Gastrocnemius medialis (tissue), 4 donors: ENCODE measurements around the gene GGT6.

Experiments
- POLR2A ChIP-seq, 2 donors: fragments of 450-650 bp; IDR thresholded peaks; one replicate each; pipeline ENCODE4 v1.6.1; 2017; ENCODE audit warnings: antibody characterized with exemption in 2 of 2, mild to moderate bottlenecking in 2 of 2, moderate library complexity in 2 of 2
- TF ChIP-seq, protein P1 (sequence below), 5 experiments: fragments of 450-650 bp in 3 of 5; fragments of 200-600 bp in 2 of 5; sonication (generic) in 2 of 5; IDR thresholded peaks in 4 of 5; conservative IDR thresholded peaks in 1 of 5; 1 replicate in 4 of 5; 2 replicates in 1 of 5; pipeline ENCODE4 v1.5.1; 2016 to 2019; ENCODE audit warnings: antibody characterized with exemption in 5 of 5, mild to moderate bottlenecking in 3 of 5, moderate library complexity in 3 of 5

- TF ChIP-seq, protein P1, sequence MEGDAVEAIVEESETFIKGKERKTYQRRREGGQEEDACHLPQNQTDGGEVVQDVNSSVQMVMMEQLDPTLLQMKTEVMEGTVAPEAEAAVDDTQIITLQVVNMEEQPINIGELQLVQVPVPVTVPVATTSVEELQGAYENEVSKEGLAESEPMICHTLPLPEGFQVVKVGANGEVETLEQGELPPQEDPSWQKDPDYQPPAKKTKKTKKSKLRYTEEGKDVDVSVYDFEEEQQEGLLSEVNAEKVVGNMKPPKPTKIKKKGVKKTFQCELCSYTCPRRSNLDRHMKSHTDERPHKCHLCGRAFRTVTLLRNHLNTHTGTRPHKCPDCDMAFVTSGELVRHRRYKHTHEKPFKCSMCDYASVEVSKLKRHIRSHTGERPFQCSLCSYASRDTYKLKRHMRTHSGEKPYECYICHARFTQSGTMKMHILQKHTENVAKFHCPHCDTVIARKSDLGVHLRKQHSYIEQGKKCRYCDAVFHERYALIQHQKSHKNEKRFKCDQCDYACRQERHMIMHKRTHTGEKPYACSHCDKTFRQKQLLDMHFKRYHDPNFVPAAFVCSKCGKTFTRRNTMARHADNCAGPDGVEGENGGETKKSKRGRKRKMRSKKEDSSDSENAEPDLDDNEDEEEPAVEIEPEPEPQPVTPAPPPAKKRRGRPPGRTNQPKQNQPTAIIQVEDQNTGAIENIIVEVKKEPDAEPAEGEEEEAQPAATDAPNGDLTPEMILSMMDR (IDR thresholded peaks at IDR 0.05 in 4 of 5, conservative IDR thresholded peaks at IDR 0.05 in 1 of 5), result no peak
- no peak for TF ChIP-seq POLR2A (IDR thresholded peaks at IDR 0.05)
These were observed 10.4 kb downstream of the GGT6 start for GRCh38 chr17:4549781-4550533.
